Loucy (cell line): ENCODE data around the gene INTS11.

Source experiments
- CTCF ChIP-seq: fragments of 200-600 bp; sonication (generic); conservative IDR thresholded peaks from 2 replicates; pipeline ENCODE4 v1.5.1; 2014; ENCODE audit warnings: mild to moderate bottlenecking, antibody characterized with exemption, low read length
- EZH2phosphoT487 ChIP-seq: fragments of 200-600 bp; IDR thresholded peaks from 2 replicates; pipeline ENCODE4 v1.6.1; 2018; ENCODE audit warnings: antibody characterized with exemption, mild to moderate bottlenecking, moderate library complexity, borderline replicate concordance

DNA sequence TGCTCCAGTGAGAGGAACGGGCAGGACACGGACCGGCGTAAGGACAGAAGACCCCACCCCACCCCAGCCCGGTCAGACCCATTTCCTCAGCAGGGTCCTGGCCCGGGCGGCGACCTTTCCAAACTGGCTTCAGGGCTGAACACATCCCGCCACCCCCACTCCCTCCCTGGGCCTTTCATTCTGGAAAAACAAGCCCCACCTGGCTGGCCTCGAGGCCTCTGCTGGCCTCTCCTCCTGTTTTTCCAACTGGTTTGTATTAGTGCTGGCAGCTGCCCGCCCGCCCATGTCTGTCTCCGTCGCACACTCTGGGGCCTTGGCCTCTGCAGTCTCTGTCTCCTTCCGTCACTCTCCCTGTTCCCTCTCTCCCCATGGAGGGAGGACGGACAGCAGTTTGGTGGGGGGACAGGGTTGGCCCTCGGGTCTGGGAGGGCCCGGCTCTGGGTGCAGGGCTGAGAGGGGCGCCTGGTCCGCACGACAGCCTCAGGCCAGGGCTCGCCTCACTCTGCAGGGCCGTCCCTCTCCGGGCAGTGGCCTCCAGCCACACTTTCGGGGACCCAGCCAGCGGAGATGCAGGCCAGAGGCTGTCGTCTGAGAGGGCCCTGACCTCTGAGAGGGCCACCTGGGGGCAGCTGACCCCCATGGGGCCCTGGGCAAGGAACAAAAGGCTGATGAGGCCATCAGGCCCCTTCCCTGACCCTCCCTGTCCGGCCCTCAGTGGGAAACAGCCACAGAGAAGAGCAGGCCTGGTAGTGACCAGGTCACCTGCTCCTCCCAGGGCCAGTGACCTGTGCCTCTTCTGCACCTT is 35.4 kb upstream of the INTS11 start:
- no peak for TF ChIP-seq CTCF
- TF ChIP-seq EZH2phosphoT487 = no peak
